GM10266 (cell line): Measurements from ENCODE around the gene SCLY.

ENCODE experiments used
- DNase-seq: peaks from one replicate; pipeline ENCODE4 v3.0.0; 2012; ENCODE audit errors: extremely low spot score
- TF ChIP-seq, protein P1 (sequence below): IDR thresholded peaks from 2 replicates; pipeline ENCODE4 v1.5.1; 2012; ENCODE audit warnings: mild to moderate bottlenecking, low read depth; ENCODE audit not compliant: control insufficient read depth, insufficient read depth; ENCODE audit errors: missing control alignments

Gene SCLY

DNA sequence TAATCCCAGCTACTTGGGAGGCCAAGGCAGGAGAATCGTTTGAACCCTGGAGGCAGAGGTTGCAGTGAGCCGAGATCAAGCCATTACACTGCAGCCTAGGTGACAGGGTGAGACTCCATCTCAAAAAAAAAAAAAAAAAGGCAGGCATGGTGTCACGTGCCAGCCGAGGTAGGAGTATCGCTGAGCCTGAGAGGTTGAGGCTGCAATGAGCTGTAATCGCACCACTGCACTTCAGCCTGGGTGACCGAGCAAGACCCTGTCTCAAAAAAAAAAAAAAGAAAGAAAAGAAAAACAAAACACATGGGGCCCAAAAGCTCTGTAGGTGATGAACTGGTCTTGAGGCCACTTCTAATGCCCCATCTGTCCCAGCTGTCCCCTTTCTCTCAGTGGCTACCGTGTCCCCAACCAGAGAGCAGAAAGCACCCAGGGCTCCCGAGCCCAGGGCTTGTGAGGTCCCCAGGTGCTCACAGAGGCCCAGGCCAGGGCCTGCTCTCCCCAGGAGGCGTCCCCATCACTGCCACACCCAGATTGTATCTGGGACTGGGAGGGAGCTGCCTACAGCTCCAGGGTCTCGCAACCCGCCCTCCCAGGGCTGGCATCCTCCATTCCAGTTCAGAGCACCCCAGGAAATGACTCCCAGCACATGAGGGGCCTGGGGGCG, 86.2 kb downstream of the SCLY start:
- DNase-seq = no peak
- TF ChIP-seq, protein P1, sequence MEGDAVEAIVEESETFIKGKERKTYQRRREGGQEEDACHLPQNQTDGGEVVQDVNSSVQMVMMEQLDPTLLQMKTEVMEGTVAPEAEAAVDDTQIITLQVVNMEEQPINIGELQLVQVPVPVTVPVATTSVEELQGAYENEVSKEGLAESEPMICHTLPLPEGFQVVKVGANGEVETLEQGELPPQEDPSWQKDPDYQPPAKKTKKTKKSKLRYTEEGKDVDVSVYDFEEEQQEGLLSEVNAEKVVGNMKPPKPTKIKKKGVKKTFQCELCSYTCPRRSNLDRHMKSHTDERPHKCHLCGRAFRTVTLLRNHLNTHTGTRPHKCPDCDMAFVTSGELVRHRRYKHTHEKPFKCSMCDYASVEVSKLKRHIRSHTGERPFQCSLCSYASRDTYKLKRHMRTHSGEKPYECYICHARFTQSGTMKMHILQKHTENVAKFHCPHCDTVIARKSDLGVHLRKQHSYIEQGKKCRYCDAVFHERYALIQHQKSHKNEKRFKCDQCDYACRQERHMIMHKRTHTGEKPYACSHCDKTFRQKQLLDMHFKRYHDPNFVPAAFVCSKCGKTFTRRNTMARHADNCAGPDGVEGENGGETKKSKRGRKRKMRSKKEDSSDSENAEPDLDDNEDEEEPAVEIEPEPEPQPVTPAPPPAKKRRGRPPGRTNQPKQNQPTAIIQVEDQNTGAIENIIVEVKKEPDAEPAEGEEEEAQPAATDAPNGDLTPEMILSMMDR = no peak

DNA sequence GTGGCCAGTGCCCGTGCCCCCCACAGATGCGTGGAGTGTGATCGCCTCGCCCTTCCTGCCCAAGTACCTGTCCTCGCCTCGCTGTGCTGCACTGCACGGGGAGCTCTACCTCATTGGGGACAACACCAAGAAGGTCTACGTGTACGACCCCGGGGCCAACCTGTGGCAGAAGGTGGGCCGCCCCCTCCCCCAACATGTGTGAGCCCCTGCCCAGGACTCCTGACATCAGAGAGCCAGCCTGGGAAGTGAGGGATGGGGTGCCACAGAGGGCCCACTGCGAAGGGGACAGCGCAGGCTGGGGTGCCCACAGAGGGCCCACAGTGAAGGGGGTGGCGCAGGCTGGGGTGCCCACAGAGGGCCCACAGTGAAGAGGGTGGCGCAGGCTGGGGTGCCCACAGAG, 88.2 kb downstream of the SCLY start:
- no peak for DNase-seq
- TF ChIP-seq, protein P1 = no peak
